Small intestine (tissue), 7 donors: ENCODE measurements around the gene KRTAP10-5. TPM values are rescaled to one million over a fixed set of nuclear protein-coding genes. Genes with fewer than 3 reads are reported as not detected.

Experiments
- DNase-seq, 2 donors: peaks; one replicate each; pipeline versions ENCODE4 v3.0.0 to v3.0.0-alpha.2; 2013
- FAIRE-seq: peaks from 2 replicates; lab custom pipeline; 2012; peaks lifted over from hg19 to GRCh38; lab: Jason Lieb, UNC
- H3K27ac ChIP-seq, 3 donors: one replicate each; pipeline ENCODE4 v1.5.1; 2013; ENCODE audit warnings: low read length in 2 of 3, mild to moderate bottlenecking in 2 of 3, control low read depth in 1 of 3, inconsistent platforms in 1 of 3, low read depth in 1 of 3, moderate library complexity in 1 of 3
- H3K27me3 ChIP-seq, 3 donors: one replicate each; pipeline ENCODE4 v1.6.1; 2013; ENCODE audit warnings: low read length in 3 of 3, inconsistent platforms in 1 of 3; ENCODE audit not compliant: control insufficient read depth in 3 of 3, insufficient read depth in 3 of 3
- H3K36me3 ChIP-seq, 3 donors: one replicate each; pipeline ENCODE4 v1.6.1; 2013; ENCODE audit warnings: low read length in 3 of 3, inconsistent platforms in 1 of 3, low read depth in 1 of 3, mild to moderate bottlenecking in 1 of 3, moderate library complexity in 1 of 3; ENCODE audit not compliant: control insufficient read depth in 3 of 3, insufficient read depth in 2 of 3
- H3K4me1 ChIP-seq, 3 donors: one replicate each; pipeline ENCODE4 v1.6.1; 2013; ENCODE audit warnings: low read length in 2 of 3, inconsistent platforms in 1 of 3, low read depth in 1 of 3, mild to moderate bottlenecking in 1 of 3, moderate library complexity in 1 of 3; ENCODE audit not compliant: control insufficient read depth in 3 of 3, insufficient read depth in 2 of 3
- H3K4me3 ChIP-seq, 3 donors: one replicate each; pipeline ENCODE4 v1.5.1; 2013; ENCODE audit warnings: low read length in 3 of 3, control low read depth in 1 of 3, inconsistent platforms in 1 of 3, low read depth in 1 of 3, mild to moderate bottlenecking in 1 of 3, moderate library complexity in 1 of 3
- H3K9me3 ChIP-seq, 2 donors: one replicate each; pipeline ENCODE4 v1.6.1; 2013; ENCODE audit warnings: low read depth in 1 of 2, low read length in 1 of 2; ENCODE audit not compliant: control insufficient read depth in 2 of 2, insufficient read depth in 1 of 2
- WGBS, 3 donors: extraction: QIAGEN DNeasy Blood & Tissue Kit; methylation state at CpG; one replicate each; pipeline ENCODE4 v1.1.7; 2013; 5-methylcytosine and 5-hydroxymethylcytosine counted together
- polyA plus RNA-seq, 4 donors: library from polyadenylated mRNA; stranded (reverse) in 3 of 4; unstranded in 1 of 4; fragments of 200-250 nt in 3 of 4; fragments of 120-200 nt in 1 of 4; gene quantifications; one replicate each; pipeline versions ENCODE4 v1.2.1 to v1.2.3, GENCODE V29; 2013
- donor health status: healthy with polysubstance abuse.
- donor health status: control.
- donor health status: control.
- donor health status: Bipolar disorder and iron deficiency.
- donor health status: healthy.

KRTAP10-5 gene
- polyA plus RNA-seq, 4 donors, result not detected

DNA sequence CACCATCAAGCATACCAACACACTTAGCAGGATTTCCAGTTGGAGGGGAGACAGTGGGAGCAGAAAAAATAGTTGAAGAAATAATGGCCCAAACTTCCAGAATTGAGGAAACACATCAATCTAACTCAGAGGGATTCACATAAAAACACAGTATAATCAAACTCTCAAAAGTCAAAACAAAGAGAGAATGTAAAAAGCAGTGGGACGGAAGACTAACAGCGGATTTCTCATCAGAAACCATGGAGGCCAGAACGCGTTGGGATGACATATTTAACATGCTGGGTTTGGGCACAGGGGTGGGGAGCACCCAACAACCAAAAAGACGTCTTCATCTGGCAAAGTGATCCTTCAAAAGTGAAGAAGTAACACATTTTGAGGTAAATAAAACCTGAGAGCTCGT, 39.5 kb upstream of the KRTAP10-5 start:
- Histone ChIP-seq H3K27ac (no peak overlapping the region), H3K36me3 (no peaks in the 10 kb centered on the region), H3K27me3 (peaks cover 0 to 2% (median 0%) of the 10 kb centered on the region in 3 donors), H3K4me1 (peaks cover 0 to 2% (median 0%) of the 10 kb centered on the region in 3 donors), H3K4me3 (no peak overlapping the region), H3K9me3 (peaks cover 0 to 5% of the 10 kb centered on the region in 2 donors)
- DNase-seq (no peak), FAIRE-seq (no peak)
- WGBS, 3 donors, result 86 to 90% (median 88%) methylated on average over 6 of the region's 6 CpGs

DNA sequence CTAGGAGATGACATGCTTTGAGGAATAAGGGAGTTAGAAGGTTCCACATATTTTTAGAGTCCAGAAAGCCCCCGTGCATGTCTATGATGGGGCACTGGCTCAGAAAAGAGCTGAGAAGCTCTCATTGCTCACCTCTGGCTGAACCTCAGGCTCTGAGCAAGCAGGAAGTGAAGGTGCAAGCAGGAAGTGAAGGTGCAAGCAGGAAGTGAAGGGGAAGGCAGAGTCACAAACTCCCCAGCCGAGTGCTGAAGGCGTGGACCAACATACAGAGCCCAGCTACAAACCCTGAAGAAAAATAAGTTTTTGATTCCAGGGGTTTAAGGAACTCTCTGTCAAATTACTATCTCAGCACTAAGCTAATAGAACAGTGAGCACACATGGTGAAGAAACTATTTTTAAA, 38.5 kb upstream of the KRTAP10-5 start:
- H3K36me3 ChIP-seq, result no peaks in the 10 kb centered on the region
- 51 to 57% (median 56%) methylated on average over 3 of the region's 3 CpGs for WGBS, 3 donors
- H3K27me3 ChIP-seq, result peaks cover 0 to 2% (median 0%) of the 10 kb centered on the region in 3 donors
- H3K4me3 ChIP-seq, result no peak overlapping the region
- H3K27ac ChIP-seq, result peak overlapping the region in 2 of 3 donors; percentile 45 to 77
- peaks cover 0 to 2% (median 0%) of the 10 kb centered on the region in 3 donors for H3K4me1 ChIP-seq
- peaks cover 0 to 5% of the 10 kb centered on the region in 2 donors for H3K9me3 ChIP-seq
- DNase-seq (peak in 1 of 2 donors; percentile 51), FAIRE-seq (no peak)

- WGBS, 3 donors, result 21 to 30% (median 24%) methylated on average over 4 of the region's 4 CpGs
- H3K4me3 ChIP-seq, result no peak overlapping the region
- no peak for FAIRE-seq
- no peaks in the 10 kb centered on the region for H3K36me3 ChIP-seq
- H3K27ac ChIP-seq, result peak overlapping the region in 1 of 3 donors; percentile 77
- peaks cover 0 to 2% (median 0%) of the 10 kb centered on the region in 3 donors for H3K4me1 ChIP-seq
- H3K27me3 ChIP-seq, result peaks cover 0 to 2% (median 0%) of the 10 kb centered on the region in 3 donors
- H3K9me3 ChIP-seq, result peaks cover 0 to 5% of the 10 kb centered on the region in 2 donors
- peak; percentile 6 to 48 for DNase-seq
Observed at GRCh38 chr21:44618504-44618903, 38.1 kb upstream of the KRTAP10-5 start.

DNA sequence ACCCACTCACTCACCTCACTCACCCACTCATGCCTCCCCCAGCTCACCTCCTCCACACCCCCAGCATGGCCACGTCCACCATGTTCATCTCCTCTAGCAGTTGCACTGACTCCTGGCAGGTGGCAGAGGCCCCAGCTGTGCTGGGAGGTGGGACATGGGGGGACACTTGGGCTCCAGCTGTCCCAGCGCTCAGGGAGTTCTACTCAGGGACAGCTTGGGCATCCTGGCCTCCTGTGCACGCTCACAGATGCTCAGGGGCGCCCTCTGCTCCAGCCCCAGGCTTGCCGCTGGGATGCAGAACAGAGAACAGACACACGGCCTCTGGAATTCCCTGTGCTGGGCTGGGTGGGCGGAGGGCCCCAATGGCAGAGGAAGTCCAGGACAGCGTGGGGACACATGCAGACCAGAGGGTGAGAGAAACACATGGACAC, 36.7 kb upstream of the KRTAP10-5 start:
- no peak overlapping the region for H3K27ac ChIP-seq
- no peak overlapping the region for H3K4me3 ChIP-seq
- FAIRE-seq, result no peak
- peaks cover 0 to 2% (median 0%) of the 10 kb centered on the region in 3 donors for H3K4me1 ChIP-seq
- H3K27me3 ChIP-seq, result peaks cover 0 to 2% (median 0%) of the 10 kb centered on the region in 3 donors
- WGBS, 3 donors, result 57 to 65% (median 64%) methylated on average over 8 of the region's 8 CpGs
- H3K9me3 ChIP-seq, result no peaks in the 10 kb centered on the region
- no peak for DNase-seq
- no peaks in the 10 kb centered on the region for H3K36me3 ChIP-seq

DNA sequence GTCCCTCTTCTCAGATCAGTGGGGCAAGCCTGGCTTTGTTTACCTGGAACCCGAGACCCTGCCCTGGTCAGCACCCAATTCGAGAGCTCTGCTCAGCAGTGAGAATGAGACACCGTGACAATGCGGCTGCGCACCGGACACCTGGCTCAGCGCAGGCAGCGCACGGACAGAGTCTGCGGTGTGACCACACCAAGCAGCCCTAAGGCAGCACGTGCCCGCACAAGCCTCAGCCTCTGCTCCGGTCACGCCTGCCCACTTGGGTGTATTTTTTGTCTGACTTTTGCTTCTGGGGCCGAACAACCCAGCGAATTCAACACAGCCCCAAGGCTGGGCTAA, 36.2 kb upstream of the KRTAP10-5 start:
- DNase-seq (no peak), FAIRE-seq (no peak)
- WGBS, 3 donors, result 81 to 83% (median 82%) methylated on average over 16 of the region's 16 CpGs
- Histone ChIP-seq H3K27me3 (peaks cover 0 to 2% (median 0%) of the 10 kb centered on the region in 3 donors), H3K36me3 (no peaks in the 10 kb centered on the region), H3K27ac (no peak overlapping the region), H3K9me3 (peaks cover 0 to 4% of the 10 kb centered on the region in 2 donors), H3K4me3 (no peak overlapping the region), H3K4me1 (peaks cover 0 to 2% (median 0%) of the 10 kb centered on the region in 3 donors)

DNA sequence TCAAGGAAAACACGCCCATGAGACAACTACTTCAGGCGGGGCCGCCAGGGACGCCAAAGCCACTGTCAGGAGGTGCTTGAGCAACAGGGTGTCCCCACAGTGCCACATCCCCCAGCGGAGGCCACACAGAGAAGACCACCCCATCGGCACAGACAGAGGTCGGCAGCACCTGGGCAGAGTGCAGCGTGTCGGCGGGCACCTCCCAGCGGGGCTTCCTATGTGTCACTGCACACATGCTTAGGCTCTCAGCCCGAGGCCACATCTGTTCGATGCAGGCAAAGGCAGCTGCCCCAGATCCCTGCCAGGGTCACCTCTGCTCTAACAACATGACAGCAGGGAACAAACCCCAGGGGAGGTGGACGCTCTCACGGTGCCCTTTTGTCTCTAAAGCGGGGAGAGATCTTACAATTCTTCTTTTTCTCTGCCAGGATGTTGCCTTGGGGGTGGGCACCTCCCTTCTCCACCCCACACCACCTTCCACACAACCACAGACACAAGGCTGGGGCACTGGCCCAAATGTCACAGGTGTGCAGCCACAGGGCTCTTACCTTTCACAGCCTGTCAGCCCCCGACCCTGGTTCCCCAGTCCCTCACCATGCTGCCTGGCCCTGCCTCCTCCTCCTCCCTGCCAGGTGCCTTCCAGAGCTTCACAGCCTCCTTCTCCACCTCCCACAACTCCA, 35.6 kb upstream of the KRTAP10-5 start:
- Histone ChIP-seq H3K4me1 (peaks cover 0 to 2% (median 0%) of the 10 kb centered on the region in 3 donors), H3K9me3 (peaks cover 0 to 9% of the 10 kb centered on the region in 2 donors), H3K27ac (no peak overlapping the region), H3K27me3 (peaks cover 0 to 2% (median 0%) of the 10 kb centered on the region in 3 donors), H3K36me3 (no peaks in the 10 kb centered on the region), H3K4me3 (no peak overlapping the region)
- WGBS, 3 donors, result 74 to 82% (median 79%) methylated on average over 17 of the region's 17 CpGs
- DNase-seq, result no peak
- no peak for FAIRE-seq

- Histone ChIP-seq H3K4me3 (no peak overlapping the region), H3K27ac (no peak overlapping the region), H3K36me3 (no peaks in the 10 kb centered on the region), H3K4me1 (peaks cover 0 to 2% (median 0%) of the 10 kb centered on the region in 3 donors), H3K9me3 (peaks cover 0 to 13% of the 10 kb centered on the region in 2 donors), H3K27me3 (peaks cover 0 to 2% (median 0%) of the 10 kb centered on the region in 3 donors)
- WGBS, 3 donors, result 68 to 80% (median 79%) methylated on average over 8 of the region's 8 CpGs
- DNase-seq (no peak), FAIRE-seq (no peak)
Observed at GRCh38 chr21:44615466-44615865, 35.1 kb upstream of the KRTAP10-5 start.

- Histone ChIP-seq H3K4me3 (no peak overlapping the region), H3K9me3 (peaks cover 0 to 18% of the 10 kb centered on the region in 2 donors), H3K27ac (no peak overlapping the region), H3K4me1 (peaks cover 0 to 2% (median 0%) of the 10 kb centered on the region in 3 donors), H3K27me3 (peaks cover 0 to 2% (median 0%) of the 10 kb centered on the region in 3 donors), H3K36me3 (no peaks in the 10 kb centered on the region)
- FAIRE-seq (no peak), DNase-seq (no peak)
- WGBS, 3 donors, result 83 to 87% (median 84%) methylated on average over 28 of the region's 28 CpGs
Observed at GRCh38 chr21:44614961-44615391, 34.6 kb upstream of the KRTAP10-5 start.
